A549 (cell line): ENCODE results near the gene TNFRSF1B. TPM values are rescaled to one million over a fixed set of nuclear protein-coding genes. Genes with fewer than 3 reads are reported as not detected.

Experiments used
- ATAC-seq, 2 experiments: fragments of 200-7000 bp in 1 of 2; fragments of >200 bp in 1 of 2; cut with Nextera tagmentation in 1 of 2; cut with Tn5 transposase in 1 of 2; 3 replicates each; pipeline versions ENCODE4 v1.8.0 to v1.9.1; 2018 to 2020; ENCODE audit warnings: mild to moderate bottlenecking in 1 of 2, moderate library complexity in 1 of 2
- CTCF ChIA-PET: fragments of 300-600 bp; sonication (Branson Sonifier 250); formaldehyde crosslinking; extraction: SDS; loops from one replicate; lab custom pipeline; 2021; ENCODE audit warnings: antibody characterized with exemption, inconsistent platforms; lab: Yijun Ruan, JAX
- POLR2A ChIA-PET: fragments of 350-600 bp; formaldehyde crosslinking; extraction: SDS; loops from one replicate; lab custom pipeline; 2021; ENCODE audit warnings: antibody characterized with exemption, inconsistent platforms; lab: Yijun Ruan, JAX
- DNase-seq, 2 experiments: peaks; one replicate each; pipeline versions ENCODE4 v3.0.0 to v3.0.0-alpha.2; 2011 to 2016; ENCODE audit warnings: low read depth in 1 of 2, low spot score in 1 of 2
- FAIRE-seq: peaks from 2 replicates; lab custom pipeline; 2011; peaks lifted over from hg19 to GRCh38; lab: Jason Lieb, UNC
- H3K27ac ChIP-seq, 2 experiments: fragments of >200 bp; sonication (Bioruptor Twin); formaldehyde crosslinking; 3 replicates each; pipeline ENCODE4 v1.5.1; 2016 to 2017
- H3K4me1 ChIP-seq: fragments of >200 bp; sonication (Bioruptor Twin); formaldehyde crosslinking; 3 replicates; pipeline ENCODE4 v1.6.1; 2016
- H3K4me2 ChIP-seq: fragments of >200 bp; sonication (Bioruptor Twin); formaldehyde crosslinking; 3 replicates; pipeline ENCODE4 v1.6.1; 2016
- H3K4me3 ChIP-seq: fragments of >200 bp; sonication (Bioruptor Twin); formaldehyde crosslinking; 3 replicates; pipeline ENCODE4 v1.5.1; 2016
- H3K9me3 ChIP-seq: fragments of >200 bp; sonication (Bioruptor Twin); formaldehyde crosslinking; 3 replicates; pipeline ENCODE4 v1.6.1; 2016
- BCL3 ChIP-seq: fragments of >200 bp; sonication (Bioruptor Twin); formaldehyde crosslinking; IDR thresholded peaks from 3 replicates; pipeline ENCODE4 v1.6.1; 2016
- BHLHE40 ChIP-seq: IDR thresholded peaks from 2 replicates; pipeline ENCODE4 v1.6.1; 2012; ENCODE audit warnings: low read depth, low read length, inconsistent platforms
- CBX2 ChIP-seq: fragments of 200-600 bp; sonication (generic); IDR thresholded peaks from 2 replicates; pipeline ENCODE4 v1.6.1; 2016; ENCODE audit warnings: low read depth, mild to moderate bottlenecking, borderline replicate concordance
- CEBPB ChIP-seq, 2 experiments: fragments of >200 bp in 1 of 2; sonication (Bioruptor Twin) in 1 of 2; formaldehyde crosslinking in 1 of 2; IDR thresholded peaks; 2 replicates each; pipeline ENCODE4 v1.6.1; 2012 to 2016
- E2F6 ChIP-seq: IDR thresholded peaks from 2 replicates; pipeline ENCODE4 v1.6.1; 2012; ENCODE audit warnings: low read depth, borderline replicate concordance
- ESRRA ChIP-seq: fragments of 150-350 bp; IDR thresholded peaks from 2 replicates; pipeline ENCODE4 v1.6.1; 2014; ENCODE audit warnings: mild to moderate bottlenecking, low read length, borderline replicate concordance
- GATA3 ChIP-seq: IDR thresholded peaks from 2 replicates; pipeline ENCODE4 v1.6.1; 2012; ENCODE audit warnings: borderline replicate concordance
- HDAC2 ChIP-seq: fragments of 200-600 bp; sonication (generic); IDR thresholded peaks from 2 replicates; pipeline ENCODE4 v1.6.1; 2016
- HEYL ChIP-seq: fragments of 250-450 bp; sonication (Bioruptor Pico); IDR thresholded peaks from 2 replicates; pipeline ENCODE4 v1.8.0; 2021; ENCODE audit warnings: mild to moderate bottlenecking, moderate library complexity
- HOXB5 ChIP-seq: fragments of 250-450 bp; sonication (Bioruptor Pico); IDR thresholded peaks from 2 replicates; pipeline ENCODE4 v1.5.0; 2020; ENCODE audit warnings: mild to moderate bottlenecking, moderate library complexity
- JUN ChIP-seq, 2 experiments: fragments of >200 bp; sonication (Bioruptor Twin); formaldehyde crosslinking; IDR thresholded peaks; 2 replicates in 1 of 2; 3 replicates in 1 of 2; pipeline ENCODE4 v1.6.1; 2016 to 2017
- KDM1A ChIP-seq: fragments of 200-600 bp; sonication (generic); IDR thresholded peaks from 2 replicates; pipeline ENCODE4 v1.6.1; 2016; ENCODE audit warnings: low read depth, mild to moderate bottlenecking
- KDM5A ChIP-seq: fragments of 200-600 bp; sonication (generic); IDR thresholded peaks from 2 replicates; pipeline ENCODE4 v1.6.1; 2016; ENCODE audit warnings: antibody characterized with exemption, mild to moderate bottlenecking
- MAFK ChIP-seq: fragments of 450-650 bp; IDR thresholded peaks from 2 replicates; pipeline ENCODE4 v1.6.1; 2014; ENCODE audit not compliant: partially characterized antibody
- MYC ChIP-seq: IDR thresholded peaks from 2 replicates; pipeline ENCODE4 v1.6.1; 2012; ENCODE audit warnings: mild to moderate bottlenecking, inconsistent platforms, low read length, improper control_type of control experiment, borderline replicate concordance
- NPAS2 ChIP-seq: fragments of 250-450 bp; sonication (Bioruptor Pico); IDR thresholded peaks from 2 replicates; pipeline ENCODE4 v1.8.0; 2022; ENCODE audit warnings: mild to moderate bottlenecking, moderate library complexity, borderline replicate concordance
- NR3C1 ChIP-seq: fragments of >200 bp; sonication (Bioruptor Twin); formaldehyde crosslinking; IDR thresholded peaks from 3 replicates; pipeline ENCODE4 v1.6.1; 2017
- POLR2A ChIP-seq: IDR thresholded peaks from 2 replicates; pipeline ENCODE4 v1.6.1; 2012; ENCODE audit warnings: mild to moderate bottlenecking, low read length
- RARB ChIP-seq: fragments of 250-450 bp; sonication (Bioruptor Pico); IDR thresholded peaks from 2 replicates; pipeline ENCODE4 v1.8.0; 2021; ENCODE audit warnings: mild to moderate bottlenecking, moderate library complexity
- RCOR1 ChIP-seq: fragments of 150-350 bp; IDR thresholded peaks from 2 replicates; pipeline ENCODE4 v1.6.1; 2014; ENCODE audit warnings: antibody characterized with exemption, low read length, low read depth
- SREBF2 ChIP-seq: fragments of 450-650 bp; IDR thresholded peaks from 2 replicates; pipeline ENCODE4 v1.6.1; 2014; ENCODE audit warnings: mild to moderate bottlenecking, moderate library complexity
- USF2 ChIP-seq: fragments of 450-650 bp; IDR thresholded peaks from 2 replicates; pipeline ENCODE4 v1.6.1; 2014; ENCODE audit warnings: antibody characterized with exemption
- WGBS: methylation state at CpG from one replicate; pipeline ENCODE4 v1.1.6; 2017; ENCODE audit errors: missing lambda C conversion rate; 5-methylcytosine and 5-hydroxymethylcytosine counted together
- polyA plus RNA-seq, 4 experiments: library from polyadenylated mRNA; depleted of rRNA in 3 of 4; stranded (reverse); fragments of >200 nt; fragmentation: RNase III in 1 of 4; extraction: RNeasy Plus Mini Kit Qiagen cat#74134 plus additional on column Dnase treatment in 1 of 4; gene quantifications; 2 replicates in 3 of 4; 3 replicates in 1 of 4; pipeline ENCODE4 v1.2.3, GENCODE V29; 2011 to 2017
- TF ChIP-seq, protein P1 (sequence below): IDR thresholded peaks from 2 replicates; pipeline ENCODE4 v1.6.1; 2012
- TF ChIP-seq, protein P2 (sequence below): IDR thresholded peaks from 2 replicates; pipeline ENCODE4 v1.6.1; 2012
- TF ChIP-seq, protein P3 (sequence below): fragments of >200 bp; sonication (Bioruptor Twin); formaldehyde crosslinking; IDR thresholded peaks from 3 replicates; pipeline ENCODE4 v1.5.1; 2016

The TNFRSF1B gene
- polyA plus RNA-seq, 2 of the 4 experiments (the other 2 are of a cell fraction): 0.05 to 0.06 TPM

DNA sequence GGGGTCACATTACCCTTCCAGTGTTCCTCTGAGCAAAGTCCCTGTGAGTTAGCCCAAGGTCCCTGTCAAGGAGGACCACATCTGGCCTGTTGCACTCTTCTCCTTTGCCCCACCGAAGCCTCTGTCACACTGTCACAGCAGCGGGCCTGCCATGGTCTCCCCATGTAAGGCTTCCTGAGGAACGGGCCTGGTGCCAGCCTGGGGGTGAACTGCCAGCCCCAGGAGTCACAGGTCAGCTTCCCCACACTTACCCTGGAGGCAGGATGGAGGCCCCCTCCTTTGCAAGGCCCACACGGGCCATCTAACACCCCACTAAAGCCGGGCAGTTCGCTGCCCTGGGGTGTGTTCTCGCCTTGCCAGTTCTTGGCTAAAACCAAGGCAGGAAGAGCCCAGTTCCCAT is 14.1 kb downstream of the TNFRSF1B start:
- CTCF ChIA-PET: interaction anchor here (1.1 to 5.0 kb wide), 4 partner anchors 12 to 63 kb away, joined by 3 to 19 read pairs (median 4); no protein-coding TSS in a partner anchor
- WGBS: no CpG with 5 or more reads among the region's 7 CpGs
- FAIRE-seq: no peak

DNA sequence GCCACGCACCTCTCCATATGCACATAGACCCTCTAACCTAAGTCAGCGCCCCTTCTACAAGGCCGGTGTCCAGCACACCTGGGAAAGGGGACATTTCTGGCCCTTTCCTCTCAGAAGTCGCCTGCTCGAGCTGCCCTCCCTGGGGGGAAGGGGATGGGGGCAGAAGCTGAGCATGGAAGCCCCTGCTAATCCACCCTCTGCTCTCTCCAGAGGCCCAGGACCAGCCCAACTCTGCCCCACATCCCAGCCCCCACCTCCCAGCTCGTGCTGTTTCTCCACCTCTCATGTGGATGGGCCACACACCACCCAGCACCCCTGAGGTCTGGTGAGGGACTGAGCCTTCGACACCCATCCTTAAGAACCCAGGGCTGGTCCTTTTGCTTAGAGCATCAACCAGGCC is 14.8 kb downstream of the TNFRSF1B start:
- Histone ChIP-seq H3K4me2 (no peak overlapping the region), H3K4me3 (no peak overlapping the region), H3K27ac (no peak overlapping the region), H3K4me1 (peaks cover 10% of the 10 kb centered on the region; the same call in 2 of the 3 replicates), H3K9me3 (no peaks in the 10 kb centered on the region)
- POLR2A ChIA-PET: no interaction called here
- FAIRE-seq: no peak
- TF ChIP-seq NR3C1 (no peak), KDM5A (no peak), CBX2 (no peak), BCL3 (no peak), E2F6 (no peak), SREBF2 (no peak), RCOR1 (no peak), NPAS2 (no peak), POLR2A (no peak), HOXB5 (CRISPR knock-in tag) (no peak)
- TF ChIP-seq, protein P1, sequence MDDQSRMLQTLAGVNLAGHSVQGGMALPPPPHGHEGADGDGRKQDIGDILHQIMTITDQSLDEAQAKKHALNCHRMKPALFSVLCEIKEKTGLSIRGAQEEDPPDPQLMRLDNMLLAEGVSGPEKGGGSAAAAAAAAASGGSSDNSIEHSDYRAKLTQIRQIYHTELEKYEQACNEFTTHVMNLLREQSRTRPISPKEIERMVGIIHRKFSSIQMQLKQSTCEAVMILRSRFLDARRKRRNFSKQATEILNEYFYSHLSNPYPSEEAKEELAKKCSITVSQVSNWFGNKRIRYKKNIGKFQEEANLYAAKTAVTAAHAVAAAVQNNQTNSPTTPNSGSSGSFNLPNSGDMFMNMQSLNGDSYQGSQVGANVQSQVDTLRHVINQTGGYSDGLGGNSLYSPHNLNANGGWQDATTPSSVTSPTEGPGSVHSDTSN: no peak
- TF ChIP-seq, protein P2, sequence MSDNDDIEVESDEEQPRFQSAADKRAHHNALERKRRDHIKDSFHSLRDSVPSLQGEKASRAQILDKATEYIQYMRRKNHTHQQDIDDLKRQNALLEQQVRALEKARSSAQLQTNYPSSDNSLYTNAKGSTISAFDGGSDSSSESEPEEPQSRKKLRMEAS: no peak
- DNase-seq: no peak
- 76% methylated on average over 3 of the region's 7 CpGs for WGBS
- no peak for ATAC-seq
- CTCF ChIA-PET: interaction anchor here (1.1 to 5.0 kb wide), 4 partner anchors 11 to 63 kb away, joined by 3 to 19 read pairs (median 4); no protein-coding TSS in a partner anchor

More for the DNA sequence above, 14.1 kb downstream of the TNFRSF1B start:
- TF ChIP-seq, protein P3, sequence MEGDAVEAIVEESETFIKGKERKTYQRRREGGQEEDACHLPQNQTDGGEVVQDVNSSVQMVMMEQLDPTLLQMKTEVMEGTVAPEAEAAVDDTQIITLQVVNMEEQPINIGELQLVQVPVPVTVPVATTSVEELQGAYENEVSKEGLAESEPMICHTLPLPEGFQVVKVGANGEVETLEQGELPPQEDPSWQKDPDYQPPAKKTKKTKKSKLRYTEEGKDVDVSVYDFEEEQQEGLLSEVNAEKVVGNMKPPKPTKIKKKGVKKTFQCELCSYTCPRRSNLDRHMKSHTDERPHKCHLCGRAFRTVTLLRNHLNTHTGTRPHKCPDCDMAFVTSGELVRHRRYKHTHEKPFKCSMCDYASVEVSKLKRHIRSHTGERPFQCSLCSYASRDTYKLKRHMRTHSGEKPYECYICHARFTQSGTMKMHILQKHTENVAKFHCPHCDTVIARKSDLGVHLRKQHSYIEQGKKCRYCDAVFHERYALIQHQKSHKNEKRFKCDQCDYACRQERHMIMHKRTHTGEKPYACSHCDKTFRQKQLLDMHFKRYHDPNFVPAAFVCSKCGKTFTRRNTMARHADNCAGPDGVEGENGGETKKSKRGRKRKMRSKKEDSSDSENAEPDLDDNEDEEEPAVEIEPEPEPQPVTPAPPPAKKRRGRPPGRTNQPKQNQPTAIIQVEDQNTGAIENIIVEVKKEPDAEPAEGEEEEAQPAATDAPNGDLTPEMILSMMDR: no peak
- no peak for TF ChIP-seq HEYL (CRISPR knock-in tag)
- no peak for TF ChIP-seq HDAC2
- no peak for TF ChIP-seq GATA3
- TF ChIP-seq BHLHE40: no peak
- no peak for TF ChIP-seq RARB (CRISPR knock-in tag)
- TF ChIP-seq JUN (IDR thresholded peaks at IDR 0.05): no peak
- TF ChIP-seq MYC: no peak
- TF ChIP-seq NPAS2: no peak
- TF ChIP-seq USF2: no peak
- no peak for TF ChIP-seq ESRRA
- no peak for TF ChIP-seq KDM1A
- no peak for TF ChIP-seq KDM5A
- no peak for TF ChIP-seq CBX2
- no peak for TF ChIP-seq RCOR1
- no peak for TF ChIP-seq HOXB5 (CRISPR knock-in tag)
- TF ChIP-seq MAFK: no peak
- TF ChIP-seq CEBPB (IDR thresholded peaks at IDR 0.05): no peak
- TF ChIP-seq, all 56 proteins: peak for 0
- no peaks in the 10 kb centered on the region for H3K9me3 ChIP-seq
- peaks cover 10% of the 10 kb centered on the region; the same call in 2 of the 3 replicates for H3K4me1 ChIP-seq
- H3K4me2 ChIP-seq: no peak overlapping the region
- DNase-seq (no peak), ATAC-seq (no peak)
- POLR2A ChIA-PET: no interaction called here
- H3K4me3 ChIP-seq: no peak overlapping the region
- no peak overlapping the region for H3K27ac ChIP-seq
